NCI-H2171 (cell line): ENCODE data around the gene DLD.
"Not testable (repeated sequence)": the region's sequence is repeated elsewhere in the genome, so short reads cannot be mapped to it uniquely, and the experiment has no call there.

ENCODE experiments used
- DNase-seq: peaks from one replicate; lab custom pipeline; 2025; lab: John Stamatoyannopoulos, UW

DLD gene

DNA sequence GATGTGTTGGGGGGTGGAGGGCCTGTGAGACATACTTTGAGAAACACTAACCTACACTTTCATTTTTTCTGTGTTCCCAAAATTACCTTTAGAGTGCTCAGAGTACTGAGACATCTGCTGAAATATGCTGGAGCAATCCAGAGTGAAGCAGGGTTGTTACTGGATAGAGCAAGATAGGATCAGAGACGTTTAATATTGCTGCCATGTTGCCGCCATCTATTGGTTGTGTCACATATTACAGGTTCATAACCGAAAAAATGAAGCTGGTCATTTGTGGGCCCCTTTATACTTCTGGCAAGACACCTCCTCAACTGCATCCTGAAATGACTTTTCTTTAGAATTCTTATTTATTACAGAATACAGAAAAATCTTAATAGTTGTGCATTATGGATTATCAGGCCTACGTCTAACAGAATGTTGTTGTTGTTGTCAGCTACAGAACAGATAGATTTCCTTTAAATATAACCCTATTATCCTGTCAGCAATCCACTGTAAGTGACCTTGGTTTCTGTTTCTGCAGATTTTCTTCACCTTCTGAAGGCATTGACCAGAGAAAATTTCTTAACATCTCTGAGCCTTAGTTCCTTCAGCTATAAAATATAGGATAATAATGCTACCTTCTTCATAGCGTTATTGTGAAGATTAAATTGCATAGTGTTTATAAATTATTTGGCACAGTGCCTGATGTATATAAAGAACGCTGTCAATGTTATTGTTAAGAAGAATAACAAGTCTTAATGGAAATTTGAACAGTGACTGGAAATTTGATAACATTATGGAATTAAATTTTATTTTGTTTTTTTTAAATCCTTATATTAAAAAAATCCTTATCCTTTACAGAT, 16.2 kb upstream of the DLD start:
- DNase-seq = peak; percentile 47

DNA sequence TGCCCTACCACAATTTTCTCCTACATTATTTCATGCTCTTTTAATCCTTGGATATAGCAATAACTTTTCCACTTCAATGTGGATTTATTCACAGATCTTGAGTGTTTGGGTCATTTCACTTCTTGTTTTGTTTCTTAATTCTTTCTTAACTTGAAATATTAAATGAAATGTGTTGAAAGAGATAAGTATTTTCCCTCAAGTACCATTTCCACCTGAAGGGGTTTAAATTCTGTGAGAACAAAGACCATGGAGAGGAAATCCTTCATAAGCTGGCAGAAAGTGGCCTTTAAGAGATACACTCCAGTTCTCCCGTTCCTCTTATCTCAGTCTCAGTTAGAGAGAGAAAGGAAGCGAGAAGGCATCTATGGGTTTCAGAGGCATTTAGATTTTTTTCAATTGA, 14.1 kb upstream of the DLD start:
- no peak for DNase-seq

DNA sequence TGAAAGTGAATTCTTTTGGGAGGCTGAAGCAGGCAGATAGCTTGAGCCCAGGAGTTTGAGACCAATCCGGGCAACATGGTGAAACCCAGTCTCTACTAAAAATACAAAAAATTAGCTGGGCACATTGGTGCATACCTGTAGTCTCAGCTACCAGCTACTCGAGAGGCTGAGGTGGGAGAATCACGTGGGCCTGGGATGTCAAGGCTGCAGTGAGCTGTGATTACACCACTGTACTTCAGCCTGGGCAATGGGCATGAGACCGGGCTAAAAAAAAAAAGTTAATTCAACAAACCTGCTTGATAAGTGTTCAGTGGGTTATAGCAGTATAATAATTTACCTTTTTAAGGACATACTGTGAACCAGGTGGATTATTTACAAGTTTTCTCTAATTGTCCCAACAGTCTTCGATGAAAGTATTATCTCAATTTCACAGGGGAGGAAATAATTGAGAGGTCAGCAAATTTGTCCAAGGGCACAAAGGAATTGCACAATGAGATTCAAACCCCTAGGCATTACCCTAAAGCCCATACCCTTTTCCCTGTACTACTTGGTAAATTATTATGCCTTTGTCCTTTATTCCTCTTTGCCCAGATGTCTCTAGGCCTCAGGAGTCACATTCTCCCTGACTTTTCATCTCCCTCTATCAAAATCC, 13.1 kb upstream of the DLD start:
- DNase-seq = no peak

DNA sequence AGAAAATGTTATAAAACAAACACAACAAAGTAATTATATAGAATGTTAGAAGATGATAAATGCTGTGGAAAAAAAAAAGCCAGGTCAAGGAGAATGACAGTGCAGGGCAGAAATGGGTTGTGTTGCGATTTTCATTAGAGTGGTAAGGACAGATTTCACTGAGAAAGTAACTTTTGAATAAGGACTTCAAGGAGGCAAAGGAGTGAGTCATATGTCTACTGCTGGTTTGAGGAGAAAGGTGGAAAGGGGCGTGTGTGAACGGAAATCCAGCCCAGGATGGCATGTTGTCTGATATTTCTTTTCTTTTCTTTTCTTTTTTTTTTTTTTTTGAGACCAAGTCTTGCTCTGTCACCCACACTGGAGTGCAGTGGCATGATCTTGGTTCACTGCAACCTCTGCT, 12.3 kb upstream of the DLD start:
- DNase-seq = no peak

DNA sequence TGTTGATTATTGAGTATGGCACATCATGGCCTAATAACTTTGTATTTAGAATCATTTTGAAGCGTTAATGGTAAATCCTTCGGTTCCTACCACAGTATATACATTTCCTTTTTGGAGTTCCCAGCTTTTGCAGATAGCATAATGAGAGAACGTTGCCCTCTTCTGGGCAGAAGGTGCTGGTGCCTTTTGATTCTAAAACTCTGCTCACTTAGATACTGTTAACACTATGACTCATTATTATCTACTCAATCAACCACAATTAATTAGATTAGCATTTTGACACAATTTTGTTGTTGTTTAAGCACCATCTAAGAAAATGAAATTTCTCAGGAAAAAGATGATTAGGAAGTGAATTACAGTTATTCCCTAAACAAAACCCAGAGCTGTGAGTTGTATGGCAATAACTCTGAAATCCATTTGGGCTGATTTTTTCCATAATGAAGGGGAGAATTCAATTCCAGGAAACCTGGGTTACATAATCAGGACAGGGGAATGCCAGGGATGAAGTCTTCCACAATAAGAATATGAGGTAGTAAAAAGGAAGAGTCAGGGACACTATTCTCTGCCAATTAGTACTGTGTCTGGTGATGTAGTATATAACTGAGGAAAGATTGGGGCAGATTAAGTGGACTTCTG, 11.5 kb upstream of the DLD start:
- DNase-seq = peak; percentile 19

DNA sequence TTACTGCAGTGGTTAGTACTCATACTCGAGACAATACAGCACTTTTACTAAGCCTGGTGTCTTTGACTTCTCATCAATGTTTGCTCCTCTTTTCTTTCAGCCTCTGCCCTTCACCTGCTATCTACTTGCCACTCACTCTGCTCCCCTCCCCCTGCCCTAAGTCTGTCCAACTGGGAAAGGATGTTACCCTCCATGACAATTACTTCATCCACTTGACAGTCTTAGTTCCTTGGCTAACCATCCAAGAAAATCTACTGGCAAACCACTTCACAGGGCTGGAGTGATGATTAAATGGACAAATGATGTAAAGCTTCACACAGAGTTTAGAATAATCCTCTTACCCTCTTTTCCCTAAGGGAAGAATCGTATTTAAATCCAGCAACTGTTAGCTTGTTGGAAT, 8.2 kb upstream of the DLD start:
- no peak for DNase-seq

DNA sequence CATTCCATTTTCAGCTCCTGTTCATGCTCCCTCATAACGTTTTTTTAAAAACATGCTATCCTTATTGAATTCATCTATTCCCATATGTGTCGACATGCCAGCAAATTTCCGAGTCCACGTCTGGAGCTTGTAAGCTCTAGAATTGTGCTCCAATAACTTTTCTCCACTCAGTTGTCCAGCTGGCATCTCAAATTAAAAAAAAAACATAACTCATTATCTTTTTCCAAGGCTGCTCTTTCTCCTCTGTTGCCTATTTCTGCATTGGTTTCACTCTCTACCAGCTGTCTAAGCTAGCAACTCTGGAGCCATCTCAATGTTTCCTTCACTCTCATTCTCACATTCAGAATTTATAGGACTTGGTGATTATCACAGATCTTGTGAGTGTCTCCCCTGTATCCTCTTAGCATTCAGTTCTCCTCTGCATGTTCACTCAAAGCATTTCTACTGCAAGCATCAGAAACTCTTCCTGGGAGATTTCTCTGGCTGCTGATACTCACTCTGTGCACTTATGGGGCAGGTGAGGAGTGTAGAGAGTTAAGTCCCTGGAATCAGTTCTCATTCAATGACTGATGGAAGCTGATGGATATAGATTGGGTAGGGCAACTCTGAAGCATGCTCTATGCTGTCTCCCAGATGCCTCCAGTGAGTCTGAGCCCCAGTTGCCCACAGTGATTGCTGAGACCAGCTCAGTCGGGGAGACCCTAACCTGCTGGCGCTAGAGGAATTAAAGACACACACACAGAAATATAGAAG, 6.7 kb upstream of the DLD start:
- no peak for DNase-seq

DNA sequence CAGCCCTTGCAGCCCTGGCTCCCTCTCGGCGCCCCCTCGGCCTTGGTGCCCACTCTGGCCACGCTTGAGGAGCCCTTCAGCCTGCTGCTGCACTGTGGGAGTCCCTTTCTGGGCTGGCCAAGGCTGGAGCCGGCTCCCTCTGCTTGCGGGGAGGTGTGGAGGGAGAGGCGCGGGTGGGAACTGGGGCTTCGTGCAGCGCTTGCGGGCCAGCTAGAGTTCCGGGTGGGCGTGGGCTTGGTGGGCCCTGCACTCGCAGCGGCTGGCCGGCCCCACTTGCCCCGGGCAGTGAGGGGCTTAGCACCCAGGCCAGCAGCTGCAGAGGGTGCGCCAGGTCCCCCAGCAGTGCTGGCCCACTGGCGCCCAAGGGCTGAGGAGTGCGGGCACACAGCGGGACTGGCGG, 3.2 kb upstream of the DLD start:
- not testable (repeated sequence) for DNase-seq

DNA sequence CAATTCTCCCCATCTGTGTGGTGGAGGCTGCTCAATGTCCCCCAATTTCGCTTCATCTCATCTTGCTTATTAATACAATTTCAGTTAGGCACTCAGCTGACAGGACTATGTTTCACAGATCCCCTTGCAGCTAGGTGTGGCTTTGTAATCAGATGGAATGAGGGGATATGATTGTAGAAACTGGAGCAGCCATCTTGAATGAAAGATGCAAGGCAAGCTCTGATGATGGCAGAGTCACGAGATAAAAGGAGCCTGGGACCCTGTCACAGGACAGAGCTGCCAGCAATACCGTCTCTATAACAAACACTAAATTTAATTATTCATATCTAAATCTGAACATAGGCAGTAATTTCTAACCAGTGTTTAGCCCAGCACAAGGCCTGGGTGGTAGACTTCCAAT, 991 bp upstream of the DLD start:
- no peak for DNase-seq

DNA sequence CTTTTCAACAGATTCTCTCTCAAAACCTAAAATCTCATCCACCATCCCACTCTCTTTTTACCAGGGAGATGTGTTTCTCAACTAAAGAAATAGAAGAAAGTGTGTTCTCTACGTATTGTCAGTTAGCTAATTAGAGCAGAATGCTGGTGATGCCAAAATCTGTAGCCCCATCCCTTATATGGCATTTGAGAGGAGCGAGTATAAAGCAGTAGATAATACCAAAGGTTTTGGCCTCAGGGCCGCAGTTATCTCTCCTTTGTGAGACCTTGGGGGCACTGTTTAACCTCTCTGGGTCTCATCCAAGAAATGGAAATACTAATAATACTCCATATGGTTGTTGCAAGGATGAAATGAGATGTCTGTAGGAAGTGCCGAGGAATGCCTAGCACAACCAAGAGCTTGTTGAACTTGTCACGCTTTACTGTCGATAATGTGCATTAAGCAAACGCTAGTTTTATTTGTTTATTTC, 456 bp upstream of the DLD start:
- peak; percentile 29 for DNase-seq

DNA sequence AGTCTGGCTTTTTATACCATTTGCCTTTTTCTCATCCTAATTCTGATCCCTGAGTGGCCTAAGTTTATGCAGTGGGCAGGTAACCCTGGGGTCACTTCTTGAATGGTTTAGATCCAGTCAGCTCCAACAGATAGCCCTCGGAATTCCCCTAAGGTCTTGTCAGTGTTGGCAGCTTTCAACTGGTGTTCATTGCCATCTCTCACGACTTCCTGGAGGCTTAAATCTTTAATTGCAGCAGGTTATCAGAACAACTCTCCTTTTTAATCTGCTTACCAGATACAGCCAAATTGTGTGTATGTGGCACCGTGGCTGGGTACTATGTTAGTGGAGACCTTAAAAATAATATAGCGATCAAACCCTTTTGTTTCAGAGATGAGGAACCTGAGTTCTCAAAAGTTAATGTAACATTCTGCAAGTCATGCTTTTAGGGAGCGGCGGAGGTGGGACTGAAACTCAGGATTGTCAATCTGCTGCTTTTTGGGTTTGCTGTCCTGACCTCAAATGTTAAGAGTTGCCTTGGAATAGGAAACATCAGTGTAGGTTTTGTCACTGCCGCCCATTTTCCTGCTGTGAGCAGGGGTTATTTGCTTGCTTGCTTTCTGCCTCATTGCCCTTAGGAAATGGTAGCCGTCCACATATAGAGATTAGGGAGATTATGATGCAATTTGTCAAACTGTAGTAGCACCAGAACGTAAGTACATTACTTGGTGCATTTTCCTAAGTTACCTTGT, 818 bp downstream of the DLD start:
- no peak for DNase-seq

DNA sequence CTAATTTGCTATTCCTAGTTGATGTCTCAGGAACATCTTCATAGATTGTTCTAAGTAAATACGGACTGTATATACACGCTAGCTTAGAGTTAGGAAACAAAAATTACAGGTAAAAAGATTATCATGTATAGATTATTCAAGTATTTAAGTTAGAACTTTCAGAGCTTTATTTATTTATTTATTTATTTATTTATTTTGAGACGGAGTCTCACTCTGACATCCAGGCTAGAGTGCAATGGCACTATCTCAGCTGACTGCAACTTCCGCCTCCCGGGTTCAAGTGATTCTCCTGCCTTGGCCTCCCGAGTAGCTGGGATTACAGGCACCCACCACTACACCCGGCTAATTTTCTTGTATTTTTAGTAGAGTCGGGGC, 1.4 kb downstream of the DLD start:
- not testable (repeated sequence) for DNase-seq

DNA sequence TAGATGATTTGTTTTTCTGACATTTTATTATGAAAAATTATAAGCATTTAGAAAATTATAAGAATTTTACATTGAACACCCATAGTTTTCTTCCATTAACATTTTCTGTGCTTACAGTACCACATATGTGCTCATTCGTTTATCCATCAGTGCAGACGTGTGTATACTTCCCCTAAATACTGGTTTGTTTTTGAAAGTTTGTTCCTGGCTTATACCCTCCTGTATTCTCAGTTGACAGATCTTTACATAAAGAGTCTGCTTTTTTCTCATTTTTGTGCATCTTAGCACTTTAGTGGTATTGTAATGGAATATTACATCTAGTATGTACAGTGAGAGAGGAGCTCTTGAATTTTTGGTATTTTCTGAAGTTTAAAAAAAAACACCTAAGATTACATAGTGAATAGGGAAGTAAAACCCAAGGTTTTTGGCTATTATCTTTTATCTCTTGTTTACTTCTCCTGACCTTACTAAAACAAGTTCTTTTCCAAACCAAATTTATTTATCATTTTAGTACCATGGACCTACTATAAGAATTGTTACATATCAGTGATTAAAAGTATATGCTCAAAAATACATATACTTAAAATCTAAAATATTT, 8.1 kb downstream of the DLD start:
- DNase-seq = no peak

DNA sequence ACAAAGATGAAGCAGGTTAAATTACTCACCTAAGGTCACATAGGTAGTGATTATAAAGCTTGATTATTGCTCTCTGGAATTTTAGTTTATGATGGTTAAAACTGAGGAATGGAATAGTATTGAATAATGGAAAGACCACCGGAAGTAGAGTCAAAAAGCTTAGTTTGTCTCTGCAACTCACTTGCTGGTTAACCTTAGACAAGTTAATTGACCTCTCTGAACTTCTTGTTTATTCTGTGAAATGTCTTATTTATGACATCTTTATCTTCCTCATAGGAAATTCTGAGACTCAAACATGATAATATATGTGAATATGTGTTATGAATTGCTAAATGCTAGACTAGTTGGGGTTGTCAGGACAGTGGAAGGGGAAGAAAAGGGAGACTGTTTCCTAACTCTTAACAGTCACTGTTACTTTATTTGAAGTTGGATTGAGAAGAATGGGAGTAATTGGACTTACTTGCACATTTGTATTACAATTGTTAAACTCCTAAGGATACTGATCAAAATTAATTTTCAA, 9.6 kb downstream of the DLD start:
- no peak for DNase-seq

DNA sequence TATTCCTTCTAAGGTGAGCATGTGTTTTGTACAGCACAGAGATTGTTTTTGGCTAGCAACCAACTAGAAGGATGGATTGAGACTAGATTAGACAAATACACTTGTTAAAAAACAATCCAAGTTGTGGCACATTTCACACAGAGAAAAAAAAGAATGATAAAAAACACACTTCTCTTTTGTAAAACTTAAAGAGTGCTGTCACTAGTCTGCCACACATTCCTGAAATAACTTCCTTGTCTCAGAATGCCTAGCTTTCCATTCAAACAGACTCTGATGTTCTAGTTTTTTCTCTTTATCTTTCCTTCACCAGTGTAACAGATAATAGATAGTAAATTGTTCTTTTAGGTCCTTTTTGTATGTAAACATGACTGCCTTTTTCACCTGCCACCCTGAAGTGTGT, 11.4 kb downstream of the DLD start:
- no peak for DNase-seq

DNA sequence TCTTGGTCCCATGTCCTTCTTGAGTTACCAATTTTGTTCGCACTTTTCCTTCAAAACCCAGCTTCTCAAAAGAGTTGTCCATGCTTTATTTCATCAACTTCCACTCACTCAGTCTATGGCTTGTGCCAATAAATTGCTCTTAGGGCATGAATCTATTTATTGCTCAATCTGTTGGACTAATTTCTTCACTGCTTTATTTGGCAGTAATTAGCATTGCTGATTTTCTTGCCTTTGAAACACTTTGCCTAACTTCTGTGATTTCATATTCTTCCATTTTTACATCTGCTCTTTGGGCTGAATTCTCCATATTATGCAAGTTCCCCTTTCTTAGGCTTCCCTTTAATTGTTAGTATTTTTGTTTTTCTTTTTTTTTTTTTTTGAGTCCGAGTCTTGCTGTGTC, 16.8 kb downstream of the DLD start:
- DNase-seq = no peak

DNA sequence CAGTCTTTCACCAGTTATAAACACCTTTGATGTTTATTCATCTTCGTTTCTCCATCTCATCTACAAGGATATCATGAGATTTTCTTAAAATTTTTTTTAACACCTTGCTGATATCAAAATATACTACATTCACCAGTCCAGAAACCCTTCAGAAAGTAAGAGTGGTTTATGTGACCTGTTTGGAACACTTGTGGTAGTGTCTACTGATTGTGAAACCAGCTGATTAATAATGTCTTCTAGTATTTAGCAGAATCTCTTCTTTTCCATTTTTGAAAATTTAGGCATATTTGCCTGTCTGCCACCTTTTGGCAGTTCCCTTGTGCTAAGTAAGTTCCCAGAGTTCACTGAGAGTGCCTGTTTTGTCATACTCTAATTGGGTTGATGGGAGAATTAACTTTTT, 18.5 kb downstream of the DLD start:
- no peak for DNase-seq

DNA sequence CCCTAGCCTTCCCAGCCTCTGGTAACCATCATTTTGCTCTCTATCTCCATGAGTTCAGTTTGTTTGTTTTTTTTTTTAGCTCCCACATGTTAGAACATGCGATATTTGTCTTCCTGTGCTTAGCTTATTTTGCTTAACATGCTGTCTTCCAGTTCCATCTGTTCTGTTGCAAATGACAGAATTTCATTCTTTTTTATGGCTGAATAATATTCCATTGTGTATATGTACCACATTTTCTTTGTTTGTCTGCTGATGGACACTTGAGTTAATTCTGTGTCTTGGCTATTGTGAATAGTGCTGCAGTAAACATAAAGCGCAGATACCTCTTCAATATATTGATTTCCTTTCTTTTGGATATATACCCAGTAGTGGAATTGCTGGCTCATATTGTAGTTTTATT, 21.0 kb downstream of the DLD start:
- DNase-seq = no peak

DNA sequence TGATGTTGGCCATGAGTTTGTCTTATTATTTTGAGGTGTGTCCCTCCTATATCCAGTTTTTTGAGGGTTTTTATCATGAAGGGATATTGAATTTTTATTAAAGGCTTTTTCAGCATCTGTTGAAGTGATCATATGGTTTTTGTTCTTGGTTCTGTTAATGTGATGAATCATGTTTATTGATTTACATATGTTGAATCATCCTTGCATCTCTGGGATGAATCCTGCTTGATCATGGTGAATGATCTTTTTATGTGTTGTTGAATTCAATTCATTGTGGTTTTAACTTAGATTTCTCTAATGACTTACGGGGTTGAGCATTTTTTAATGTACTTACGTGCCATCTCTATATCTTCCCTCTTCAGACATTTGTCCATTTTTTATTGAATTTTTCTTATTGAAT, 22.9 kb downstream of the DLD start:
- DNase-seq = no peak

DNA sequence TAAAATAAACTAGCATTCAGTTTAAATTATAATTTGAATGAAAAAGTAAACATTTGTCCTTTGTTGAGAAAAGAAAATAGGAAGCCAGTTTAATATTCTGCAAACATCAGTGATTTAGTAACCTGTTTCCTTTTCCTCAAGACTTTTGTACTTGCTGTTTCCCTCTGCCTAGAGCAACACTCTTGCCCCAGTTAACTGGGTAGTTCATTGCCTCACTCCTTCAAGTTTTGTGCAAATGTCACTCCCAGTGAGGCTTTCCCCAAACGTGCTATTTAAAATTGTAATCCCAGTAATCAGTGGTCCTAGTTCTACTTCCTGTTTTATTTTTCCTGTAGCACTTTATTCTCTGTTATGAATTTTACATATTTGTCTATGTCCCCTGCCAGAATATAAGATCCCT, 23.8 kb downstream of the DLD start:
- no peak for DNase-seq

DNA sequence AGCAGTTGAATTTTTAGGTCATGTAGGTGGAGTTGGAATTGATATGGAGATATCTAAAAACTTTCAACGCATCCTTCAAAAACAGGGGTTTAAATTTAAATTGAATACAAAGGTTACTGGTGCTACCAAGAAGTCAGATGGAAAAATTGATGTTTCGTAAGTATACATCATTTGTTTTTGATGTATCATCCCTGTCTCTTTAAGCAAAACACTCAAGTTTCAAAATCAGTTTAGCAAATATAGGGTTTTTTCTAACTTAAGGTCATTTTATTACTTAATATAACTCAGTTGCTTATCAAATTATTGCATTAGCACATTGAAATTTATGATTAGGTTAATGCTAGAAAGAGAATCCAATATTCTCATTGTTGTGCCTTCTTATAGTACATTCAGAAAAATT, 24.6 kb downstream of the DLD start:
- DNase-seq = no peak
